GM18520 (cell line): ENCODE measurements around the gene NUP133.
A peak's percentile ranks its signal among the peaks of the same experiment; 100 is the strongest.
"Not testable (repeated sequence)": the region's sequence is repeated elsewhere in the genome, so short reads cannot be mapped to it uniquely, and the experiment has no call there.

Experiments used
- ATAC-seq: cut with Tn5 transposase; IDR thresholded peaks from one replicate; pipeline ENCODE4 v1.9.1; 2021; ENCODE audit not compliant: unreplicated experiment

Gene NUP133

DNA sequence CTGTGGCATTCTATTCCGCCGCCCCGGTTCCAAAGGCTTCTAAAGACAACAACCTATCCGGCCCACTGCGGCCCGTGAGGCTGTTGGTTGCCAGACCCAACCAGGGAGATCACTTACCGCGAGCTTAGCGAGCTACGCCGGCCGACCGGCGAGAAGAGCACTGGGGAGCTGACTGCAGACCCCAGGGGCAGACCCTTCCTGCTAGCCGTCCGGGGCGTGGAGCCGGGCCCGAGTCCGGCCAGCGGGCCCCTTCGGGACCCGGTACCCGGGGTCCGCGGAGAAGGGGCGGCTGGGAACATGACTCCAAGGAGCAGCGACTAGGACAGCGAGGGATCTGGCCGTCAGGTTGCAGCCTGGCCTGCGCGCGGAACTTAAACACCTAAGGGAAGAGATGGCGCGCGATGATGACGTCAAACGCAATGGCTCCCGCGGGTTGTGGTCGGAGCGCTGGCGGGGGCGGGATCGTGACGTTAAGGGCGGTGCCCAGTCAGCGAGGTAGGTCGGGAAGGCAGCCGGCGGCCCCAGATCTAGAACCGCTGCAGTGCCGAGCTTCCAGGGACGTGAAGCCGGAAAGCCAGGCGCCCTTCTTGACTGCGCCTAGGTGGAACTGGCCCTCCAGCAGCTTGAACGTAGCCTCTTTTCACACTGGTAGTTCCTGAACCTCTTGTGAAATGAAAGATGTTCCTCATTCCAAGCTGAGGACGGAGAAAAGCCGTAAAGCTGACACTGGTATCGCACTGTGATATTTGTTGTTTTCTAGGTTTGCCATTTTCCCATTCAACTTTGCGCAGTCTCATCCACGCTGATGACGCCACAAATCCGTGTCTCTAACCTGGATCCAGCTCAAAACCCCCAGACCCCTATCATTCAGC lies at the start of gene NUP133:
Gene NUP133 (minus strand): TSS at position 391 of the 872 bp plus-strand sequence. CDS start 92 bp downstream, at position 299.
- peak; percentile 68 for ATAC-seq

DNA sequence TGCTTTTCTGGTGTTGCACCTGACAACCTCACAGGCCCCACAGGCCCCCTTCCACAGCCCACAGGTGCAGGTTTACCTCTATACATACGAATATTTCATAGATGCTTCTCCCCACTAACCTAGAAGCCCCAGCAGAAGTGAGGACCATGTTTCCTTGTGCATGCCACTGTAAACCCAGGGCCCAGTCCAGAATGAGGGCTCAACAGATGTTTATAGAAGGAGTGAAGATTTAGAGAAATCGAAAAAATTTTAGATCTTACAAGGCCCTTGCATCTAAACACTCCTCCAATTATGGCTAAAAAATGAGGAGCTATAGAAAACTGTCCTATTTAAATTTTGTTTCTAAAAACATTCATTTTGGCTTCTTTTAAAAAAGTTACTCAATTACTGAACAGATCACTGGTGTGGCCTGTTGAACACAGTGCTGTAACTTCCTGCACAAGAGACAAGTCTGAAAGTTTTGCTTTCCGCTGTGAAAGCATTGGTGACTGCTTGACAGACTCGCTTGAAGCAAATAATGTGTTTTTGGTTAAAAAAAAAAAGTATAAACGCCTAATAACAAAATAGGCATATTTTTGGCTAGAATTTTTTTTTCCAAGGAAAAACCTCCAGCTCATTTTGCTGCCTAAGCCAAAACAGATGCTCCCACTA lies 49.2 kb upstream of the NUP133 start:
- no peak for ATAC-seq

DNA sequence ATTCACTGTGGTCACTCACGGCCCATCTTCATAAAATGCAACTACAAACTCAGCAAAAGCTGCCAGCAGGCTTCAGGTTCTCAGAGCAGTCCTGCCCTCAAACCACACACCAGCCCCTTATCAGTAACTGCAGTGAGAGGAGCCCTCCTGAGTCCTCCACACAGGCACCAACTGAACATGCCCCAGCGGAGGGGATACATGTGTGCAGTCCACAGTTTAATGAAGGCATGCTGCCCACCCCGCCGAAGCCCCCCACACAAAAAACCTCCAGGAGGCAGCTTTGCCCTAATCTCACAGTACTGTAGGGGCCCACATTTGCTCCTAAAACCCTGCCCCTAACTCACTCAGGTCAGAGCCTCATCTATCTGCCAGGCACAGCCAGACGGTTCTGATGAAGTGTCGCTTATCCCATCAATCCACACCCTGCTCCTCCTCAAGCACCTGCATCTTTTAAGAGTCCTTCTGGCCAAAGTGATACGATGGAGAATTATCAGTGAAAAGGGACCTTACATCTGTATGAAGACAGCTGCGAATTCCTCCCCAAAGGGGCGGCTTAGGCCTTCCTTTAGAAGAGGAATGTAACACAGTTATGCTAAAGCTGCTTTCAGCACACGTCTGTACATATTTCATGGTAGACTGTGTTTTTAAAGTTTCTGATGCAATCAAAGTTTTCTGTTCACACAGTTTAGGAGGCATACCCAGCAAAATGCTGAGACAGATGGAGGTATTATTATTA lies 46.9 kb upstream of the NUP133 start:
- no peak for ATAC-seq

- no peak for ATAC-seq
These were observed 45.5 kb upstream of the NUP133 start for GRCh38 chr1:229553621-229554130.

- ATAC-seq: no peak
These were observed 44.6 kb upstream of the NUP133 start for GRCh38 chr1:229552732-229553131.

GRCh38 chr1:229550812-229551567 lies 42.8 kb upstream of the NUP133 start:
- no peak for ATAC-seq

GRCh38 chr1:229547542-229547941 lies 39.4 kb upstream of the NUP133 start:
- ATAC-seq: no peak

GRCh38 chr1:229544587-229544986 lies 36.4 kb upstream of the NUP133 start:
- ATAC-seq: no peak

GRCh38 chr1:229539863-229540506 lies 31.8 kb upstream of the NUP133 start:
- no peak for ATAC-seq

- no peak for ATAC-seq
These were observed 30.8 kb upstream of the NUP133 start for GRCh38 chr1:229538945-229539344.

DNA sequence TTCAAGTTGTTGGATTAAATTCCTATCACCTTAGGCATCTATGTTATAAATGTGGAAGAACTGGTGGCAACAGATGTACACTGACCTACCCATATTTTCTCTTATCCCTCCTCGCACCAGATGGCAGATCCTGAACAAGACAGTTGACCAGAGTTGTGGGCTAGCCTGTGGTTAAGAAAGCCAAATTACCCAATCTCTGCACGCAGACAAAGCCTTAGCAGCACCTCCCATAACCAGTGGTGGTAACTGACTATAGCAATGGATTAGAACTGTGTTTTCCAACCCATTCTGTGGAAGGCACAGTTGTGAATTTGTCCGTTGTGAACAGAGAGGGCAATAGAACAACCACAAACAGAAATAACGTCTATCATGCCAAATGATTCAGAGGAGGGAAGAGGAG lies 29.8 kb upstream of the NUP133 start:
- no peak for ATAC-seq

DNA sequence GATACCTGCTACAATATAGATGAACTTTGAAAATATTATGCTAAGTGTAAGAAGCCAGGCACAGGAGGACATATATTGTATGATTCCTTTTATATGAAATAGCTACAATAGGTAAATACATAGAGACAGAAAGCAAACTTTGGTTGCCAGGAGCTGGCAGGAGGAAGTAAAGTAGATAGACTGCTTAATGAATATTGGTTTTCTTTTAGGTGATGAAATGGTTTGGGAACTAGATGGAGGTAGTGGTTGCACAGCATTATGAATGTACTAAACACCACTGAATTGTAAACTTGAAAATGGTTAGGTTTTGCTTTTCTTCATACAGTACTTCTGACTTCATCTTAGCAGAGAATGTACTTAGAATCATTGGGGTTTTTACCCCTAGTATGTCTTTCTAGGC lies 28.8 kb upstream of the NUP133 start:
- no peak for ATAC-seq

- no peak for ATAC-seq
These were observed 27.1 kb upstream of the NUP133 start for GRCh38 chr1:229535230-229535629.

DNA sequence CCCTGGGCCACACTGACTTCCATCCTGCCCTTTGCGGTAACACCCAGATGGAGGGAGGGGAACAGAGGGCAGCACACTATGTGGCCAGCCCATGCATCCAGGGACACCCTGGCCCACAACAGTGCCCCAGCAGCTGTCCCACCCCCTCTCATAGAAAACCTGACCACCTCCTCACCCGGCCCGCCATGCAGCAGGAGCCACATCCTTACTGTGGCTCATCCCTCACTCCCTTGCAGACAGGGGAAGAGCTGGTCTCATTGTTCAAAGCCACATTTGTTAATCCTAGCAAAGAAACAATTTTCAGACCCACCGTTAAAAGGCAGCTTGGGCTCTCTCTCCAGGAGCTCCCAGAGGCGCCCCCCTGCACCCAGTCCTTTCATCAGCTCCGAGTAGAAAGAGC lies 23.2 kb upstream of the NUP133 start:
- ATAC-seq: no peak

DNA sequence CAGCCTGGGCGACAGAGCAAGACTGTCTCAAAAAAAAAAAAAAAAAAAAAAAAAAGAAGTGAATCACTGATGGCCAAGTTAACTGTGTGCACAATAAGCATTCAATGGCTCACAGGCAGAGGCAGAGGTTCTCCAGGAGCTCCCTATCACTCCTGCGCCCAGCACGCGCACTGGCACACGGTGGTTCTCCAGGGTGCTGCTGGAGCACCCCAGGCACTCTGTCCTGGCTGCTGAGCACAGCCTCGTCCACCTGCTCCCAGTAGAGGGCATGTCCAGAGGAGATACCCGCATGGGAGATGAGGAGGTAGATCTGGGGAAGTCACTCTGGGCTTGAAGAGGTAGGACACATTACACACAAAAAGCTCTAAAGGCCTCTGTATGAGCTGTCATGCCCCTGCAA lies 21.5 kb upstream of the NUP133 start:
- ATAC-seq: no peak

DNA sequence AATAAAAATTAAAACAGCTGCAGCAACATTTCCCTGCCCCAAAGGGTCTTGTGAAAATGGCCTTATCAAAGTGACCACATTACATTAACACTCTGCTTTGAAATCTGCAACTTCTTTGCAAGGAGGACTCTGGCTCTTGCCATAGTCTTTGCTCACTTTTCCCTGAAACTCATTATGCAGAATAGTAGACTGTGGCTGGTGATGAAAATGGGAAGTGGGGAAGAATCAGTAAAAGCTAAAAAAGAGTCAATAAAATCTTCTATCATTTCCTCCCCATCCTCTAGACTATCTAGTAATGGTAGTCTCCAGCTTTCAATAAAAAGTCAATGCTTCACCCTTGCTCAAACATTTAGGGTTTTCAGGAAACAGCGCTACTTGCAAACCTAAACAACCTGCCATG lies 18.6 kb upstream of the NUP133 start:
- no peak for ATAC-seq

- no peak for ATAC-seq
These were observed 14.9 kb upstream of the NUP133 start for GRCh38 chr1:229523052-229523451.

DNA sequence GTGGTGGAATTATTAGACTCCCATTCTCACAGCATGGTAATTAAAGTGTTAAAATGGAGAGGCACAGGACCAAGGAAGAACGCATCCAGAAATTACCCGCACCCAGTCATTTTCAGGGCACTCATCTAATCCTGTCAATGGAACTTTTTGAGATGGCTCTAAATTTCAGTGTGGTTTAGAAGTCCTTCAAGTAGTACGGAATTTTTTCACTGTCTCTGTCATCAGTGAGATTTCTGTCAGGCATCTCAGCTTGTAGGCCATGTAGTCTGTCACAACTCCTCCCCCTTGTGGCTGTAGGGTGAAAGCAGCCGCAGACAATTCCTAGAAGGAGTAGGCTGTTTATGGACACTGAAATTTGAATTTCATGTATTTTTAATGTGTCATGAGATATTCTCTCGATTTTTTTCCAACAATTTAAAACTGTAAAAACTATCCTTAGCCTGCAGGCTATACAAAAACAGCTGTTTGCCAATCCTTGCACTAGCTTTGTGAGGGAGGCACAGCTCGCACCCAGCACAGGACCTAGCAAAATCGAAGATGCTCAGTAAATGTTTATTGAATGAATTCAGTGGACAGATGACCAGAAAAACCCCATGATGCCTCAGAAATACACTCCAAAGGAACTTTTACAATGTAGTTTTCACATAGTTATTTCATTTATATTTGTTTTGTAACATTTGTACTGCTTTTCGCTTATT lies 6.6 kb upstream of the NUP133 start:
- no peak for ATAC-seq

DNA sequence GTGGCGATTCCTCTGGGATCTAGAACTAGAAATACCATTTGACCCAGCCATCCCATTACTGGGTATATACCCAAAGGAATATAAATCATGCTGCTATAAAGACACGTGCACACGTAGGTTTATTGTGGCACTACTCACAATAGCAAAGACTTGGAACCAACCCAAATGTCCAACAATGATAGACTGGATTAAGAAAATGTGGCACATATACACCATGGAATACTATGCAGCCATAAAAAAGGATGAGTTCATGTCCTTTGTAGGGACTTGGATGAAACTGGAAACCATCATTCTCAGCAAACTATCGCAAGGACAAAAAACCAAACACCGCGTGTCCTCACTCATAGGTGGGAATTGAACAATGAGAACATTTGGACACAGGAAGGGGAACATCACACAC lies 3.5 kb upstream of the NUP133 start:
- not testable (repeated sequence) for ATAC-seq

GRCh38 chr1:229511201-229511600 lies 3.1 kb upstream of the NUP133 start:
- not testable (repeated sequence) for ATAC-seq
